HG02623 (cell line): ENCODE data around the gene ZNF746.

Source experiments
- ATAC-seq: cut with Tn5 transposase; IDR thresholded peaks from one replicate; pipeline ENCODE4 v1.9.1; 2021; ENCODE audit warnings: moderate library complexity; ENCODE audit not compliant: unreplicated experiment

ZNF746 gene

GRCh38 chr7:149430192-149430591 lies 67.4 kb downstream of the ZNF746 start:
- ATAC-seq: no peak

- no peak for ATAC-seq
These were observed 69.7 kb downstream of the ZNF746 start for GRCh38 chr7:149427893-149428292.

- ATAC-seq: no peak
These were observed 70.4 kb downstream of the ZNF746 start for GRCh38 chr7:149427096-149427680.

- ATAC-seq: no peak
These were observed 74.0 kb downstream of the ZNF746 start for GRCh38 chr7:149423449-149424110.

- peak; percentile 3 for ATAC-seq
These were observed 74.7 kb downstream of the ZNF746 start for GRCh38 chr7:149422914-149423301.
